BE2C (cell line): ENCODE measurements around the gene MYOG.

Experiments used
- DNase-seq: peaks from one replicate; pipeline ENCODE4 v3.0.0-alpha.2; 2020
- H3K27me3 ChIP-seq: fragments of 250-450 bp; sonication (Bioruptor Pico); 2 replicates; pipeline ENCODE4 v1.5.1; 2020; ENCODE audit warnings: mild to moderate bottlenecking
- H3K36me3 ChIP-seq: fragments of 250-450 bp; sonication (Bioruptor Pico); 2 replicates; pipeline ENCODE4 v1.5.1; 2020; ENCODE audit warnings: mild to moderate bottlenecking
- H3K4me1 ChIP-seq: fragments of 250-450 bp; sonication (Bioruptor Pico); 2 replicates; pipeline ENCODE4 v1.5.1; 2020
- H3K4me3 ChIP-seq: 2 replicates; pipeline ENCODE4 v1.5.1; 2011; ENCODE audit warnings: low read depth, low read length
- H3K9me3 ChIP-seq: fragments of 250-450 bp; sonication (Bioruptor Pico); 2 replicates; pipeline ENCODE4 v1.5.1; 2020
- TF ChIP-seq, protein P1 (sequence below): IDR thresholded peaks from 2 replicates; pipeline ENCODE4 v1.5.1; 2012; ENCODE audit warnings: mild to moderate bottlenecking, low read depth, low read length

MYOG gene

DNA sequence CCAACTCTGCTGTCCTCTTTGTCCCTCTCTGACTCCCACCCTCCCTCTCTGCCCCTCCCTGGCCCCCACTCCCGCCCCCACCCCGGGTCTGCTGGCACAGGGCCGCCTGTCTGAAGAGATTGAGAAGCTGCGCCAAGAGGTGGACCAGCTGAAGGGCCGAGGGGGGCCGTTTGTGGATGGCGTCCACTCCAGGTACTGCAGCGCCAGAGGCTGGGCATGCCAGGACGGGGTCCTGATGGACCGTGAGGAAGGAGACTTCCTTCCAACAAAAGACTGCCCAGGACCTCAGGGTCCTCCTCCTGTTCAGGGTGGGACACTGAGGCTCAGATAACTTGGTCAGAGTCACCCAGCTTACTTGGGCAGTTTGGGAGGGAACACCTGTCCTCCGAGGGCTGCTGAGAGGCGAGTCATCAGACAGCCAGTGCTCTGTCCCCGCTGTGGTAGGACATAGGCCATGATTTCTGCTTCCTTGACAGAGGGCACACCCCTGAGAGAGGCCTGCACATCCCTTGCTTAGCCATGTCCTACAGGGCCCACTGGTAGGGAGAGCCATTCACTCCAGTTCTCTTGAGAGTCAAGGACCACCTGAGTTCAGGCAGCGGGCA is 36.1 kb downstream of the MYOG start:
- H3K27me3 ChIP-seq, result no peaks in the 10 kb centered on the region
- no peak overlapping the region for H3K4me3 ChIP-seq
- TF ChIP-seq, protein P1, sequence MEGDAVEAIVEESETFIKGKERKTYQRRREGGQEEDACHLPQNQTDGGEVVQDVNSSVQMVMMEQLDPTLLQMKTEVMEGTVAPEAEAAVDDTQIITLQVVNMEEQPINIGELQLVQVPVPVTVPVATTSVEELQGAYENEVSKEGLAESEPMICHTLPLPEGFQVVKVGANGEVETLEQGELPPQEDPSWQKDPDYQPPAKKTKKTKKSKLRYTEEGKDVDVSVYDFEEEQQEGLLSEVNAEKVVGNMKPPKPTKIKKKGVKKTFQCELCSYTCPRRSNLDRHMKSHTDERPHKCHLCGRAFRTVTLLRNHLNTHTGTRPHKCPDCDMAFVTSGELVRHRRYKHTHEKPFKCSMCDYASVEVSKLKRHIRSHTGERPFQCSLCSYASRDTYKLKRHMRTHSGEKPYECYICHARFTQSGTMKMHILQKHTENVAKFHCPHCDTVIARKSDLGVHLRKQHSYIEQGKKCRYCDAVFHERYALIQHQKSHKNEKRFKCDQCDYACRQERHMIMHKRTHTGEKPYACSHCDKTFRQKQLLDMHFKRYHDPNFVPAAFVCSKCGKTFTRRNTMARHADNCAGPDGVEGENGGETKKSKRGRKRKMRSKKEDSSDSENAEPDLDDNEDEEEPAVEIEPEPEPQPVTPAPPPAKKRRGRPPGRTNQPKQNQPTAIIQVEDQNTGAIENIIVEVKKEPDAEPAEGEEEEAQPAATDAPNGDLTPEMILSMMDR, result no peak
- H3K4me1 ChIP-seq, result peaks cover 26% of the 10 kb centered on the region
- H3K36me3 ChIP-seq, result no peaks in the 10 kb centered on the region
- H3K9me3 ChIP-seq, result no peaks in the 10 kb centered on the region
- DNase-seq, result no peak

DNA sequence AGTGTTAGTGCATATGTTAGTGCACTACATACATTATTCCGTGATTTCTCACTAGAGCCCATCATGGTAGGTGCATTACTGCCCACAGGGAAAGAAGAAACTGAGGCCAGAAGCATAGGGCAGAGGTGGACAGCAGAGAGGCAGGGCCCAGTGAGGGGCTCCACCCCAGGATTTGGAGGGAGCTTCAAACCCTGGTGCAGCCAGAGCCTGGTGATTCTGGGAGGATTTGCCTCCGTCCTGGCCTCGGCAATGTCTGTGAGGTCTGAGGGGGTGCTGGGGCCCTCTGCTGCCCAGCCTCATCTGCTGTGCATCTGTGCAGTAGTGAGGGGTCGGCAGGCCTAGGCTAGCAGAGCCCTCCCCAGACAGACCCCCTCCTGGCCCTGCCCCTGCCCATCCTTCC is 36.7 kb downstream of the MYOG start:
- Histone ChIP-seq H3K4me3 (no peak overlapping the region), H3K4me1 (peaks cover 26% of the 10 kb centered on the region), H3K27me3 (no peaks in the 10 kb centered on the region), H3K9me3 (no peaks in the 10 kb centered on the region), H3K36me3 (no peaks in the 10 kb centered on the region)
- no peak for DNase-seq
- TF ChIP-seq, protein P1, result no peak

GRCh38 chr1:203048555-203049051 is 37.2 kb downstream of the MYOG start:
- H3K36me3 ChIP-seq, result no peaks in the 10 kb centered on the region
- H3K4me1 ChIP-seq, result peaks cover 26% of the 10 kb centered on the region
- no peaks in the 10 kb centered on the region for H3K27me3 ChIP-seq
- TF ChIP-seq, protein P1, result no peak
- no peak for DNase-seq
- no peak overlapping the region for H3K4me3 ChIP-seq
- H3K9me3 ChIP-seq, result no peaks in the 10 kb centered on the region

- H3K36me3 ChIP-seq, result no peaks in the 10 kb centered on the region
- no peak for DNase-seq
- H3K9me3 ChIP-seq, result no peaks in the 10 kb centered on the region
- H3K27me3 ChIP-seq, result no peaks in the 10 kb centered on the region
- H3K4me1 ChIP-seq, result peaks cover 25% of the 10 kb centered on the region
- no peak overlapping the region for H3K4me3 ChIP-seq
- TF ChIP-seq, protein P1, result no peak
Measured at GRCh38 chr1:203048086-203048485, 37.7 kb downstream of the MYOG start.

DNA sequence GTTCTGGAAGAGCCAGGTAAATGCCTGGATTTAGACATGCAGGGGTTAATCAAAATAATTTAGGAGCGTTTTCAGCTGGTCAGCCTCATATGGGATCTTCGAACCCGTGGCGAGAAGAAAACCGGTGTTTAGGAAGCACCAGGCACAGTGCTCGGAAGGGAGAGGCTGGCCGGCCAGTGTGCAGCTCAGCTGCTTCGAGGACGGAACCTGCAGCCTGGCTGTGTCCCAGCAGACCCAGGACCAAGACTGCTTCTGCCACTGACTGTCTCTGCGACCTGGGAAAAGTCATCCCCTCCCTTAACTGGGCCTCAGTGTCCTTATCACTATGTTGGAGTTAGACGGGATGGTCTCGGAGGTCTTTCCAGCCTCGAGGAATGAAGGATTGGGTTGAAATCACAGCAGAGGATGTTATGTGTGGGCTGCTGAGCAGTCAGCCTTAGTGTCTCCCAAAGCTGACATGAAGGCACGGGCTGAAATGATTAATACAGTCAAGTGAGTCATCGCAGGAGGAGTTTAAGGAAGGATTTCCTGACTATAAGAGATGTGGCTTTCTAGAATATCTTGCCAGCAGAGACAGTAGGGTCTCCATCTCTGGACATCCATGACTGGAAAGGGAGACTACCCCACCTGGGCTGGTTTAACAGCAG is 38.7 kb downstream of the MYOG start:
- TF ChIP-seq, protein P1, result no peak

More for the DNA sequence above, 38.7 kb downstream of the MYOG start:
- H3K9me3 ChIP-seq, result no peaks in the 10 kb centered on the region
- peaks cover 15% of the 10 kb centered on the region for H3K4me1 ChIP-seq
- no peaks in the 10 kb centered on the region for H3K27me3 ChIP-seq
- H3K4me3 ChIP-seq, result no peak overlapping the region
- no peak for DNase-seq
- no peaks in the 10 kb centered on the region for H3K36me3 ChIP-seq
